K562 (cell line): ENCODE measurements around the gene ABT1. TPM values are rescaled to one million over a fixed set of nuclear protein-coding genes. Genes with fewer than 3 reads are reported as not detected.

Source experiments
- CBFA2T3 ChIP-seq: fragments of 450-650 bp; IDR thresholded peaks from 2 replicates; pipeline ENCODE4 v1.6.1; 2017
- CHD7 ChIP-seq: fragments of 200-600 bp; sonication (generic); IDR thresholded peaks from one replicate; pipeline ENCODE4 v1.6.1; 2012; ENCODE audit warnings: mild to moderate bottlenecking, low read depth, low read length, inconsistent platforms
- CREBBP ChIP-seq: IDR thresholded peaks from one replicate; pipeline ENCODE4 v1.6.1; 2012; ENCODE audit warnings: low read depth, mild to moderate bottlenecking, control low read depth, inconsistent platforms, low read length
- DNMT1 ChIP-seq: fragments of 450-650 bp; IDR thresholded peaks from 2 replicates; pipeline ENCODE4 v1.6.1; 2016; ENCODE audit warnings: antibody characterized with exemption, mild to moderate bottlenecking
- ETS2 ChIP-seq: IDR thresholded peaks from 2 replicates; pipeline ENCODE4 v1.6.1; 2016; ENCODE audit warnings: borderline replicate concordance, missing genetic modification characterization, mild to moderate bottlenecking, moderate library complexity, missing compliant biosample characterization; ENCODE audit not compliant: poor library complexity, severe bottlenecking
- L3MBTL2 ChIP-seq: fragments of 450-650 bp; IDR thresholded peaks from 2 replicates; pipeline ENCODE4 v1.6.1; 2016; ENCODE audit warnings: mild to moderate bottlenecking, moderate library complexity
- NFATC3 ChIP-seq: fragments of 450-650 bp; IDR thresholded peaks from 2 replicates; pipeline ENCODE4 v1.6.1; 2017; ENCODE audit warnings: mild to moderate bottlenecking
- NFYB ChIP-seq: IDR thresholded peaks from 2 replicates; pipeline ENCODE4 v1.6.1; 2011; ENCODE audit warnings: mild to moderate bottlenecking, moderate library complexity; ENCODE audit not compliant: insufficient read length; ENCODE audit errors: extremely low read depth
- SNIP1 ChIP-seq: fragments of 450-650 bp; IDR thresholded peaks from 2 replicates; pipeline ENCODE4 v1.7.1; 2017; ENCODE audit warnings: low read depth, mild to moderate bottlenecking
- TCFL5 ChIP-seq: fragments of 250-450 bp; sonication (Bioruptor Pico); conservative IDR thresholded peaks from 2 replicates; pipeline ENCODE4 v1.6.1; 2021; ENCODE audit warnings: mild to moderate bottlenecking, moderate library complexity, matching md5 sums
- XRCC4 ChIP-seq: IDR thresholded peaks from one replicate; pipeline ENCODE4 v1.6.1; 2011; ENCODE audit not compliant: insufficient read depth, insufficient read length; ENCODE audit errors: extremely low read depth
- YY1 ChIP-seq, 3 experiments: IDR thresholded peaks; 2 replicates each; pipeline ENCODE4 v1.6.1; 2011; ENCODE audit warnings: low read length in 2 of 3, mild to moderate bottlenecking in 2 of 3, moderate library complexity in 2 of 3, borderline replicate concordance in 1 of 3, control low read depth in 1 of 3, low read depth in 1 of 3; ENCODE audit not compliant: insufficient read depth in 3 of 3, insufficient replicate concordance in 2 of 3, control insufficient read depth in 1 of 3, insufficient read length in 1 of 3; ENCODE audit errors: extremely low read depth in 1 of 3
- ZNF592 ChIP-seq: fragments of 450-650 bp; IDR thresholded peaks from 2 replicates; pipeline ENCODE4 v1.6.1; 2017; ENCODE audit warnings: antibody characterized with exemption, mild to moderate bottlenecking
- polyA plus RNA-seq, 8 experiments: library from polyadenylated mRNA; depleted of rRNA in 4 of 8; stranded (reverse) in 5 of 8; unstranded in 3 of 8; fragments of >200 nt; fragmentation: Nextera tagmentation in 2 of 8; fragmentation: Illumina TruSeq in 1 of 8; extraction: Ambion mirVana in 2 of 8; extraction: Trizol in 1 of 8; gene quantifications; 2 replicates each; pipeline versions ENCODE4 v1.2.1 to v1.2.3, GENCODE V29; 2011 to 2014; ENCODE audit warnings: inconsistent platforms in 1 of 8, missing spikeins in 1 of 8
- total RNA-seq, 7 experiments: library from RNA; depleted of rRNA in 6 of 7; stranded (reverse); fragments of >200 nt in 6 of 7; fragmentation: Illumina TruSeq in 2 of 7; extraction: Trizol in 2 of 7; gene quantifications; 2 replicates each; pipeline versions ENCODE4 v1.2.1 to v1.2.3, GENCODE V29; 2011 to 2021; ENCODE audit warnings: low replicate concordance in 1 of 7

ABT1 gene
- total and polyA plus RNA-seq, 9 of the 15 experiments (the other 6 are each of a cell fraction or from before 2014, with no cell fraction given) = 8.8 to 52.7 (median 40.7) TPM

- TF ChIP-seq ZNF592 (peak; percentile 66), XRCC4 (no peak), CBFA2T3 (no peak), YY1 (IDR thresholded peaks at IDR 0.05; ENCODE audit: borderline replicate concordance in 1 of 3, control insufficient read depth in 1 of 3, extremely low read depth in 1 of 3, insufficient read depth in 3 of 3, insufficient read length in 1 of 3, insufficient replicate concordance in 2 of 3, low read depth in 1 of 3, low read length in 2 of 3) (no peak), TCFL5 (CRISPR knock-in tag) (no peak), CHD7 (no peak), NFYB (no peak), ETS2 (tag) (no peak), L3MBTL2 (no peak), SNIP1 (no peak), DNMT1 (no peak), NFATC3 (0 out of 2 replicates have a peak, but pooled peaks have one; percentile 10), CREBBP (no peak)
Observed at GRCh38 chr6:26575494-26575939, 21.2 kb upstream of the ABT1 start (continued).
